Fibroblast of pulmonary artery (primary cell): Measurements from ENCODE around the gene ARID2.
A peak's percentile ranks its signal among the peaks of the same experiment; 100 is the strongest.

Source experiments
- DNase-seq: peaks from one replicate; pipeline ENCODE4 v3.0.0-alpha.2; 2010; ENCODE audit warnings: low read depth
- H3K4me3 ChIP-seq: replicated peaks from 2 replicates; pipeline ENCODE4 v1.5.1; 2011; ENCODE audit warnings: low read depth, mild to moderate bottlenecking, control low read depth, low read length, moderate library complexity
- TF ChIP-seq, protein P1 (sequence below): IDR thresholded peaks from 2 replicates; pipeline ENCODE4 v1.5.1; 2011; ENCODE audit warnings: mild to moderate bottlenecking, control low read depth, low read length, inconsistent platforms; ENCODE audit errors: missing control alignments

Gene ARID2

GRCh38 chr12:45863332-45863731, 133.8 kb downstream of the ARID2 start:
- no peak overlapping the region for H3K4me3 ChIP-seq
- TF ChIP-seq, protein P1, sequence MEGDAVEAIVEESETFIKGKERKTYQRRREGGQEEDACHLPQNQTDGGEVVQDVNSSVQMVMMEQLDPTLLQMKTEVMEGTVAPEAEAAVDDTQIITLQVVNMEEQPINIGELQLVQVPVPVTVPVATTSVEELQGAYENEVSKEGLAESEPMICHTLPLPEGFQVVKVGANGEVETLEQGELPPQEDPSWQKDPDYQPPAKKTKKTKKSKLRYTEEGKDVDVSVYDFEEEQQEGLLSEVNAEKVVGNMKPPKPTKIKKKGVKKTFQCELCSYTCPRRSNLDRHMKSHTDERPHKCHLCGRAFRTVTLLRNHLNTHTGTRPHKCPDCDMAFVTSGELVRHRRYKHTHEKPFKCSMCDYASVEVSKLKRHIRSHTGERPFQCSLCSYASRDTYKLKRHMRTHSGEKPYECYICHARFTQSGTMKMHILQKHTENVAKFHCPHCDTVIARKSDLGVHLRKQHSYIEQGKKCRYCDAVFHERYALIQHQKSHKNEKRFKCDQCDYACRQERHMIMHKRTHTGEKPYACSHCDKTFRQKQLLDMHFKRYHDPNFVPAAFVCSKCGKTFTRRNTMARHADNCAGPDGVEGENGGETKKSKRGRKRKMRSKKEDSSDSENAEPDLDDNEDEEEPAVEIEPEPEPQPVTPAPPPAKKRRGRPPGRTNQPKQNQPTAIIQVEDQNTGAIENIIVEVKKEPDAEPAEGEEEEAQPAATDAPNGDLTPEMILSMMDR: no peak
- no peak for DNase-seq

GRCh38 chr12:45866299-45866698, 136.8 kb downstream of the ARID2 start:
- TF ChIP-seq, protein P1: no peak
- H3K4me3 ChIP-seq: no peak overlapping the region
- DNase-seq: no peak

- no peak for DNase-seq
- TF ChIP-seq, protein P1: no peak
- H3K4me3 ChIP-seq: no peak overlapping the region
These were observed 142.9 kb downstream of the ARID2 start for GRCh38 chr12:45872446-45872845.

- H3K4me3 ChIP-seq: no peak overlapping the region
- TF ChIP-seq, protein P1: no peak
- DNase-seq: no peak
These were observed 147.6 kb downstream of the ARID2 start for GRCh38 chr12:45877069-45877468.

- TF ChIP-seq, protein P1: no peak
- peak; percentile 14 for DNase-seq
- no peak overlapping the region for H3K4me3 ChIP-seq
These were observed 149.2 kb downstream of the ARID2 start for GRCh38 chr12:45878630-45879255.

GRCh38 chr12:45879363-45879895, 149.9 kb downstream of the ARID2 start:
- H3K4me3 ChIP-seq: no peak overlapping the region
- no peak for DNase-seq
- TF ChIP-seq, protein P1: no peak

DNA sequence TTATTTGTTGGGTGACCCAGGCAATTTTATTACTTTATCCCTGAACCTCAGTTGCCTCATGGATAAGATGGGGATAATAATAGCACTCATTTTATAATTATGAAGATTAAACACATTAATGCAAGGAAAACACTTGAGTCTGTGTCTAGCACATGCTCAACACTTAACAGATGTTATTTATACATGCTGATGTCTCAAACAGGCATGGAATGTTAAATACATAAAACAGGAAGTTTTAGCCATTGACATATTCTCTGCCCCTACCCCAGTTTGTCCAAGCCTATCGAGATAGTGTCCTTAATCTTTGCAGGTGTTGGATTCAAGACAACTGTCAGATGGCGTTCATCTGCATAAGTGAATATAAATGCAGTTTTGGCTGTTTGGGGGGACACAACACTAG, 151.0 kb downstream of the ARID2 start:
- TF ChIP-seq, protein P1: no peak
- no peak overlapping the region for H3K4me3 ChIP-seq
- DNase-seq: no peak
